GM12873 (cell line): Measurements from ENCODE around the gene AK3.

Source experiments
- TF ChIP-seq, protein P1 (sequence below): IDR thresholded peaks from 2 replicates; pipeline ENCODE4 v1.5.1; 2012; ENCODE audit warnings: low read depth, mild to moderate bottlenecking, moderate library complexity, low read length, control low read depth; ENCODE audit not compliant: insufficient read depth; ENCODE audit errors: missing control alignments

AK3 gene

GRCh38 chr9:4663956-4664355 is 77.0 kb downstream of the AK3 start:
- TF ChIP-seq, protein P1, sequence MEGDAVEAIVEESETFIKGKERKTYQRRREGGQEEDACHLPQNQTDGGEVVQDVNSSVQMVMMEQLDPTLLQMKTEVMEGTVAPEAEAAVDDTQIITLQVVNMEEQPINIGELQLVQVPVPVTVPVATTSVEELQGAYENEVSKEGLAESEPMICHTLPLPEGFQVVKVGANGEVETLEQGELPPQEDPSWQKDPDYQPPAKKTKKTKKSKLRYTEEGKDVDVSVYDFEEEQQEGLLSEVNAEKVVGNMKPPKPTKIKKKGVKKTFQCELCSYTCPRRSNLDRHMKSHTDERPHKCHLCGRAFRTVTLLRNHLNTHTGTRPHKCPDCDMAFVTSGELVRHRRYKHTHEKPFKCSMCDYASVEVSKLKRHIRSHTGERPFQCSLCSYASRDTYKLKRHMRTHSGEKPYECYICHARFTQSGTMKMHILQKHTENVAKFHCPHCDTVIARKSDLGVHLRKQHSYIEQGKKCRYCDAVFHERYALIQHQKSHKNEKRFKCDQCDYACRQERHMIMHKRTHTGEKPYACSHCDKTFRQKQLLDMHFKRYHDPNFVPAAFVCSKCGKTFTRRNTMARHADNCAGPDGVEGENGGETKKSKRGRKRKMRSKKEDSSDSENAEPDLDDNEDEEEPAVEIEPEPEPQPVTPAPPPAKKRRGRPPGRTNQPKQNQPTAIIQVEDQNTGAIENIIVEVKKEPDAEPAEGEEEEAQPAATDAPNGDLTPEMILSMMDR: no peak

DNA sequence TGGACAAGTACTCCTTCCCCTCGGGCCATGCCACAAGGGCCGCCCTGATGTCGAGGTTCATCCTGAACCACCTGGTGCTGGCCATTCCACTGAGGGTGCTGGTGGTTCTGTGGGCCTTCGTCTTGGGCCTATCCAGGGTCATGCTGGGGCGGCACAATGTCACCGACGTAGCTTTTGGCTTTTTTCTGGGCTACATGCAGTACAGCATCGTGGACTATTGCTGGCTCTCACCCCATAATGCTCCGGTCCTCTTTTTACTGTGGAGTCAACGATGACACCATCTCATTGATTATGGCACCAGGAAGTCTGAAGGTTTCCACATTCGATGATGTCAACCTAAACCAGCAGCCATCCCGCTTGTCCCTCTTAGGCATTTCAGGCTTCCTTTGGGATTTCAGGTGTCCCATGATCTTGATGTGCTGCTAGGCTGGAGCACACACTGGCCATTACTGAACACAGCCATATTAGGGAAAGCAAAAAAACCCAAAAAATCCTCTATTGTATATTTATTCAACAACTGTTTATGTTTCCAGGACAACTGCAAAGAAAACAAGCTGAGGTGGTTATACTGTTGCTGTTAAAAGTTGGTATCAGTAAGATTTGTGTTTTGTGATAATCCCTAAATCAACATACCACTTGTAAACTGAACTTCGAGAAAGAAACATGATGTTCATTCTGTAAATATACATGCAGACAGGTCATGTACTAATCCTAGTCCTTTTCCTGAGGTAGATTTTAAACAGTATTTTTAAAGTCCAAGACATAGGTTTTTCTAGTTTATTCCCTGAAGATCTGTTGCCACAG is 77.8 kb downstream of the AK3 start:
- TF ChIP-seq, protein P1: no peak

DNA sequence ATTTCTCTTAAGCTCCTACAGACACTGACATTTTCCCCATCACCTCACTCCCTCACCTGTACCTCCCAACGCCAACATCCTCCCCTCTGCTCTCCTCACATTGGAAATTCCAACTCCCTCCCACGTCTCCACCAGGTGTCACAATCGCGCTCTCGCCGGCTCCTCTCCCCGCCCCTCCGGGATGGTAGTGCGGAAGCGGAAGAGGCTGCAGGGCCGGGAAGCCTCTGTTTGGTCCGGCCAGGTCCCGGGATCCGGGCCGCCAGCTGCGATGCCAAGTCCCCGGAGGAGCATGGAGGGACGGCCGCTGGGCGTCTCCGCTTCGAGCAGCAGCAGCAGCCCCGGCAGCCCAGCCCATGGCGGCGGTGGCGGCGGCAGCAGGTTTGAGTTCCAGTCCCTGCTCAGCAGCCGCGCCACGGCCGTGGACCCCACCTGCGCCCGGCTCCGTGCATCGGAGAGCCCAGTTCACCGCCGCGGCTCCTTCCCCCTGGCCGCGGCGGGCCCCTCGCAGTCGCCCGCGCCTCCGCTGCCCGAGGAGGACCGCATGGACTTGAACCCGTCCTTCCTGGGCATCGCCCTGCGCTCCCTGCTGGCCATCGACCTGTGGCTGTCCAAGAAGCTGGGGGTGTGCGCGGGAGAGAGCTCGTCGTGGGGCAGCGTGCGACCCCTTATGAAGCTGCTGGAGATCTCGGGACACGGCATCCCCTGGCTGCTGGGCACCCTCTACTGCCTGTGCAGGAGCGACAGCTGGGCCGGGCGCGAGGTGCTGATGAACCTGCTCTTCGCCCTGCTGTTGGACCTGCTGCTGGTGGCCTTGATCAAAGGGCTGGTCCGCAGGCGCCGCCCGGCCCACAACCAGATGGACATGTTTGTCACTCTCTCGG is 78.7 kb downstream of the AK3 start, which contains the start of gene PLPP6:
Gene PLPP6, plus strand, starts transcription at position 187 of the 881 bp plus-strand sequence. Its CDS starts 82 bp downstream, at position 269.
- TF ChIP-seq, protein P1: peak; percentile 61

DNA sequence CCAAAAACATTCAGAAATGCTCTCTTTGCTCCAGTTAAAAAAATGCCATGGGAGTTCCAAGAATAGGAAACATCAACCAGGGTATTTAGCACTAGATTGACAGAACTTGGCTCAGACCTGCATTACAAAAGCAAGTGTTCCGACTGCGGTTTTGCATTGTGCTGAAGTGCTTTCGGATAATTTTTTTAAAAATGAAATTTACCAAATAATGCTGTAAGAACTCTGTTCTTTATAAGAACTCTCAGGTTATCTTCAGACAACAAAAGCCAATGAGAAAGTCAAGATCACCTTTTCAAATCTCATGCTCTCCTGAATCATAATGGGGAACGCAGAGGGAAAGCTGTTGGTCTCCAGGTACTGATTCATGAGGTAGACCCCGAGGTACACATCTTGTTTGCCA is 79.4 kb downstream of the AK3 start:
- TF ChIP-seq, protein P1: no peak

- TF ChIP-seq, protein P1: no peak
These were observed 79.8 kb downstream of the AK3 start for GRCh38 chr9:4661165-4661564.
